ENCODE results near the gene YIPF2.
"Not testable (repeated sequence)": the region's sequence is repeated elsewhere in the genome, so short reads cannot be mapped to it uniquely, and the experiment has no call there.

The YIPF2 gene

DNA sequence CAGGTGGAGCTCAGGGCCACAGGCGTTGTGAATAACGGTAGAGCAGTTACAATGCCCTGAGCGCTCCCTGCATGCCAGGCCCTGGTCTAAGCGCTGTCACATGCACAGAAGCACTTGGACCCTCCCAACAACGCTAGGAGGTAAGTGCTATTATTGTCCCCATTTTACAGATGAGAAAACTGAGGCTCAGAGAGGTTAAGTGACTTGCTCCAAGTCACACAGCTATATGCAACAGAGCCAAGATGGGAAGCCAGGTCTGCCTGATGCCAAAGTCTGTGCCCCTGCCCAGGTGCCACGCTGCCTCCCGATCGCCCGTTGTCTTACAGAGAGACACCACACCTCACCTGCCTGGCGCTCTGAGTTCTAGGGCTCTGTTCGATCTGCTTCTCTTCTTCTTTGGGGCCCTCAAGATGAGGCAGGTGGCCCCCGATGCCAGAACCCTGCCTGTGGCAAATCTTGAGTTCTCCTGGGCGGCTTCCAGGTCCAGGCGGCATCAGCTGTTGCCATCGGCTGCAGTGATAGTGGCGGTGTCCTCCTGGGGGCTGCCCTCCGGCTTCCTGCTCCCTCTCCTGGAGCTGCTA is 20.0 kb downstream of the YIPF2 start:
- DNase-seq = no peak

DNA sequence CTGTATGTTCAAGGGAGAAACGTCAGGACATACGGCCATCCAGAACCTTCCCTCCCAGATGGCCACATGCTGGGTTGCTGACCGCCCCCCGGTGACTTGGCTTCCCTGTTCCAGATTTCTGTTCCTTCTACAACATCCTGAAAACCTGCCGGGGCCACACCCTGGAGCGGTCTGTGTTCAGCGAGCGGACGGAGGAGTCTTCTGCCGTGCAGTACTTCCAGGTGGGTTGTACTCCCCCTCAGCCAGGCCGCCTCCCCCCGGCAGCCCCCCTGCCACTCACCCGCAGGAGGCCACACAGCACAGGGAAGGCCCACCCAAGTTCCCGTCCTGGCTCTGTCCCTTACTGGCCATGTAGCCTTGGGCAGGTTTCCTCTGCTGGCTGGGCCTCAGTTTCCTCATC is 20.5 kb downstream of the YIPF2 start:
- no peak for DNase-seq

- no peak for DNase-seq
Measured at GRCh38 chr19:10899151-10899653, 29.2 kb downstream of the YIPF2 start.

GRCh38 chr19:10898633-10899032 is 29.8 kb downstream of the YIPF2 start:
- DNase-seq = no peak

GRCh38 chr19:10896851-10897526 is 31.4 kb downstream of the YIPF2 start:
- no peak for DNase-seq

DNA sequence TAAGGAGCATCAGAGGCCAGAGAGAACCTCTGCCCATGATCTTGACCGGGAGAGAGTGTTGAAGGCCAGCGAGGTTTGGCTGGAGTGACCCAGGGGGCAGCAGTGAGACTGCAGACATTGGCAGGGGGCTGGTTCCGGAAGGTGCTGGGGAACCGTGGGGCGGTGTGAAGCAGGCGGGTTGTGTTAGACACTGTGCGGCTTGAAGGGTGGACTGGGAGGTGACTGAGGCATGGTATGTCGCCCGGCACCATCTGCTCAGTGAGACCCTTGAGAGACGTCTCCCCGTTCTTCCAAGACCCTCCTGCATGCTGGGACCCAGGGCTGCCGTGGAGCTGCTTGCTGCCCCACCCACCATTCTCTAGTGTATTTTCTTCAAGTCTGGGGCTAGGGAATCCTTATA is 32.5 kb downstream of the YIPF2 start:
- no peak for DNase-seq

- no peak for DNase-seq
Measured at GRCh38 chr19:10895363-10895762, 33.1 kb downstream of the YIPF2 start.

DNA sequence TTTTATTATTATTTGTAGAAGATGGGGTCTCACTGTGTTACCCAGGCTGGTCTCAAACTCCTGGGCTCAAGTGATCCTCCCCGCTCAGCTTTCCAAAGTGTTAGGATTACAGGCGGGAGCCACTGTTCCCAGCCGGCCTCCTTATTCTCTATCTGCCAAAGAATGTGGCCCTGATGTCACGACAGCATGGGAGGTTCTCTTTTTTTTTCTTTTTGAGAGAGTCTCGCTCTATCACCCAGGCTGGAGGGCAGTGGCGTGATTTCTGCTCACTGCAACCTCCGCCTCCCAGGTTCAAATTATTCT is 33.6 kb downstream of the YIPF2 start:
- DNase-seq = no peak

GRCh38 chr19:10892256-10892655 is 36.2 kb downstream of the YIPF2 start:
- DNase-seq = no peak

- no peak for DNase-seq
Measured at GRCh38 chr19:10891405-10892086, 36.9 kb downstream of the YIPF2 start.

- DNase-seq = no peak
Measured at GRCh38 chr19:10889880-10890279, 38.6 kb downstream of the YIPF2 start.

GRCh38 chr19:10888421-10888866 is 40.0 kb downstream of the YIPF2 start:
- no peak for DNase-seq

DNA sequence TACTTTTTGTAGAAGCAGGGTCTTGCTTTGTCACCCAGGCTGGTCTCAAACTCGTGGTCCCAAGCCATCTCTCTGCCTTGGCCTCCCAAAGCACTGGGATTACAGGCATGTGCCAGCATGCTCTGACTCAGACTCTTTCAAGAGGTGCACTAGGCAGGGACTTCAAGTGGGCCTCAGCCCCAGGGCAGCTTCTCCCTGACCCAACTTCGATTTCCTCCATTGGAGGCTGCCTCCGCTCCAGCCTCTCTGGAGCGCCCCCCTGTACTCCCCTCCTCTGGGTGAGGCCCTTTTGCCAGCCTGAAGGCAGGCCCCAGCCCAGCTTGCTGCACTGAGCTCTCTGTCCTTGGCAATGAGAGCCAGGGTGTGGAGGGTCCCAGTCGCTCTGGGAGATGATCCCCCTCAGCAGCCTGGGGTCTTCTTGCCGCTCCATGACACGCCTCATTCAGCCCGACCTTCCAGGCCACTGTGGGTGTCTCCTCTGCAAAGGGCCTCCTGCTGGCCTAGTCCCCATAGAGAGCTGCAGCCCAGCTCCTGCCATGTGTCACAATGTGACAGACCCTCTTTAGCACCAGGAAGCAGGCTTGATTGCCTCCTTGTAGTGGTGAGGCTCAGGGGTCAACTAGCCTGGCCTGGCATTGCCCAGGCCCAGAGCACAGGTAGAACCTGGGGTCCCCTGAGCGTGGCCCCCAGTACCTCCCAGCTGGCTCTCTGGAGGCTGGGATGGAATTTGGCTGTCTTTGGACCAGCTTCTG is 40.6 kb downstream of the YIPF2 start:
- DNase-seq = no peak

DNA sequence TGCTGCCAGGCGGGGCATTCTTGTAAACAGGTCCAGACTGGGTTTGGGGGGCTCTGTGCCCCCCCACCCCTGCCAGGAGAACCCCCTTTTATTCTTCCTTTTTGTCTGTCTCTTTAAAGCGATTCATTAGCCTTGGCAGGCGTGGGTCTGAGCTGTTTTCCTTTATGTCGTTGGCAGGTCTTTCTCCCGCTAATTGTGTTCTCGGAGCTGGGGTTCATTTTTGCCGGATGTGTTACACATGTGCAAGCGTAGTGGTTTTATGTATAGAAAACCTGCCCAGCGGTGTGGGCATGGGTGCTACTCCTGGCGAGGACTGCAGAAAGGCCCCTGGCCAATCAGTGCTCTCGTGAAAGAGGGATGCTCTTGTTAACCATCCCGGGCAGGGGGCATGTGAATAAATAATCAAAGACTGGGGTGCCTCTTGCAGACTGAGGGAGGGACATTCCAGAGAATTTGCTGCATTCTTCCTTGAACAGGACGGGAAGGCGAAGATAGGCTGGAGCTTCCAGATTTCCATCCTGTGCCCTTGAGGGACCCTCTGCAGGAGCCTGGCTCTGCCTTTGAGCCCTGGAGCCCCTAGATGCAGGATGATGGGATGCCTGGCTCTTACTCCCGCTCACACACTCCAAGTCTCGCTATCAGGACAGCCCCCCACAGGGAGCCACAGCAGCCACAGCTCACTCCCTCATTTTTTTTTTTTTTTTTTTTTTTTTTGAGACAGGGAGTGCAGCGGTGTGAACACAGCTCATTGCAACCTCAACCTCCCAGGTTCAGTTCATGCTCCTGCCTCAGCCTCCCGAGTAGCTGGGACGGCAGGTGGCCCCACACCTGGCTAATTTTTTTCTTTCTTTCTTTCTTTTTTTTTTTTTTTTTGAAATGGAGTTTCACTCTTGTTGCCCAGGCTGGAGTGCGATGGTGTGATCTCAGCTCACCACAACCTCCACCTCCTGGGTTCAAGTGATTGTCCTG is 43.0 kb downstream of the YIPF2 start:
- DNase-seq = no peak

- no peak for DNase-seq
Measured at GRCh38 chr19:10884274-10884673, 44.2 kb downstream of the YIPF2 start.

DNA sequence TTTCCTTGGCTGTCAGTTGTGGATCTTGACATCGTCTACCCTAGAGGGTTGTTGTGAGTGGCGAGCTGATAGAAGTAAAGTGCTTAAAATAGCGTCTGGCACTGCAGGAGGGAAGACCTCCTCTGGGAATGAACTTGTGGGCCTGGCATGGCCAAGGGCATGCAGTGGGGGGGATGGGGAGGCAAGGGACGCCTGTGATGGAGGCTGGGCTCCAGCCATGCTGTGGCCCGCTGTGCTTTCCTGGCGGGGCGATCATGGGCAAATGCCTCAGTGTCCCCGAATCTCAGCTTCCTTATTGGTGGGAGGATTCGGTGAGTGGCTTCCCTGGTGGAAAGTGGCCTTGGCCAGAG is 46.4 kb downstream of the YIPF2 start:
- no peak for DNase-seq

DNA sequence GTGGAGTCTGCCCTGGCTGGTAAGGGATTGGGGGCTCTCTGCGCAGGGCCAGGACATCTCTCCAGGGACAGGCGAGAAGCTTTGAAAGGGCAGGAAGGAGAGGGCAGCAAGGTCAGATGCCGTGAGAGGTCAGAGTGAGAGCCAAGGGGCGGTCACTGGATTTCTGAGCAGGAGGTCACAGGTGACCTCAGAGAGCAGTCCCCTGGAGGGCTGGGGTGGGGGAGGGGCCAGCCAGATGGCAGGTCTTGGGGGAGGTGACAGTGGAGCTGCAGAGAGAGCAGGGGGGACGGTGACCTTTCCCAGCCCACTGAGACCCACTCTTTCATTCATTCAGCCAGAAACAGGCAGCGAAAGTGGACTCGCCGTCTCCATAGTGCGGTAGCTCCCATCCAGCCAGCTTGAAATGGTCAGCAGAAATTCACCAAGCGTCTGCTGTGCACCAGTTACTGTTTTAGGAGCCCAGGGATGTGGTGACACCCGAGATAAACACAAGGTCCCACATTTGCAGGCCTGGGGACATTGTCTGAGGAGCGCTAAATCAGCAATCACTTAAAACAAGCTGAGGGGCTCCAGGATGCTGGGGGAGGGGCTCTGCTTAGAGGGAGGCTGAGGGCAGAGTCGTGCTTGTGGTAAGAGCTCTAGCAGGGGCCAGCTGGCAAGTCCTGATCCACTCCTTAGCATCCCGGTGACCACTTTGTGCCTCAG is 46.9 kb downstream of the YIPF2 start:
- no peak for DNase-seq

DNA sequence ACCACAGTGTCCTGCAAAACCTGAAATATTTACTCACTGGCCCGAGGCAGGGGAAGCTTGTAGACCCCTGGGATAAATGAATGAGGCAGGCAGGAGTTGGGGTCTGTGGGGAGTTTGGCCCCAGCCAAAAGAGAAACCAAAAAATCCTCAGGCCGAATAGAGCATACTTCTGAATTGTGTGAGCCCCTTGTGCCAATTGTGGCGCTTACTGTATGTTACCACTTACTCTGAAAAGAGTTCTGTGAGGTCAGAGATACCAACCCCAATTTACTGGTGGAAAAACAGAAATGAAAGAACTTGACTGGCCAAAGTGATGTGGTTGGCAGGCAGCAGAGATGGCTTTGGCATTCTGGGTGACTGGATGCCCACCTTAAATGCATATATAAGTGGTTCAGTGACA is 50.2 kb downstream of the YIPF2 start:
- DNase-seq = no peak

DNA sequence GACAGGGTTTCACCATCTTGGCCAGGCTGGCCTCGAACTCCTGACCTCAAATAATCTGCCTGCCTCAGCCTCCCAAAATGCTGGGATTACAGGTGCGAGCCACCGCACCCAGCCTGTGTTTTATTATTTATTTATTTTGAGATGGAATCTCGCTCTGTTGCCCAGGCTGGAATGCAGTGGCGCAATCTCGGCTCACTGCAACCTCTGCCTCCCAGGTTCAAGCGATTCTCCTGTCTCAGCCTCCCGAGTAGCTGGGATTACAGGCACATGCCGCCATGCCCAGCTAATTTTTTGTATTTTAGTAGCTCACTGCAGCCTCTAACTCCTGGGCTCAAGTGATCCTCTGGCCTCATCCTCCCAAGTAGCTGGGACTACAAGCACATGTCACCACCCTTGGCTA is 50.8 kb downstream of the YIPF2 start:
- not testable (repeated sequence) for DNase-seq

- no peak for DNase-seq
Measured at GRCh38 chr19:10876459-10877240, 51.8 kb downstream of the YIPF2 start.

DNA sequence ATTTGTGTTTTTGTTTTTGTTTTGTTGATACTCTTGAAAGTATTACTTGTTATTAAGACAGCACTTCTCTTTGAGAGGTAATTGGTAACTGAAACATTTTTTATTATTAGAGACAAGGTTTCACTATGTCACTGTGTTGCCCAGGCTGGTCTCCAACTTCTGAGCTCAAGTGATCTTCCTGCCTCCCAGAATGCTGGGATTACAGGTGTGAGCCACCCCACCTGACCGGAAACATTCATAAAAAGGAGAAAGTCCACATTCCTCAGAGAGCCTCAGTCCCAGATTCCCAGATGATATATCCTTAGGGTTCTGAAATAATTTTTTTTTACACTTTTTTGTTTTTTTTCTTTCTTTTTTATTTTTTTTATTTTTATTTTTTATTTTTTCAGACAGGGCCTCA is 54.4 kb downstream of the YIPF2 start:
- DNase-seq = no peak

Data from CD4-positive, alpha-beta T cell treated with Interleukin-17A for 1 hour (primary cell).